Inflammatory macrophage (primary cell): ENCODE measurements around the gene TUBB3.
"Not testable (repeated sequence)": the region's sequence is repeated elsewhere in the genome, so short reads cannot be mapped to it uniquely, and the experiment has no call there.

Experiments used
- DNase-seq, 2 donors: peaks; one replicate each; pipeline ENCODE4 v3.0.0-alpha.2; 2020 to 2022

The TUBB3 gene

DNA sequence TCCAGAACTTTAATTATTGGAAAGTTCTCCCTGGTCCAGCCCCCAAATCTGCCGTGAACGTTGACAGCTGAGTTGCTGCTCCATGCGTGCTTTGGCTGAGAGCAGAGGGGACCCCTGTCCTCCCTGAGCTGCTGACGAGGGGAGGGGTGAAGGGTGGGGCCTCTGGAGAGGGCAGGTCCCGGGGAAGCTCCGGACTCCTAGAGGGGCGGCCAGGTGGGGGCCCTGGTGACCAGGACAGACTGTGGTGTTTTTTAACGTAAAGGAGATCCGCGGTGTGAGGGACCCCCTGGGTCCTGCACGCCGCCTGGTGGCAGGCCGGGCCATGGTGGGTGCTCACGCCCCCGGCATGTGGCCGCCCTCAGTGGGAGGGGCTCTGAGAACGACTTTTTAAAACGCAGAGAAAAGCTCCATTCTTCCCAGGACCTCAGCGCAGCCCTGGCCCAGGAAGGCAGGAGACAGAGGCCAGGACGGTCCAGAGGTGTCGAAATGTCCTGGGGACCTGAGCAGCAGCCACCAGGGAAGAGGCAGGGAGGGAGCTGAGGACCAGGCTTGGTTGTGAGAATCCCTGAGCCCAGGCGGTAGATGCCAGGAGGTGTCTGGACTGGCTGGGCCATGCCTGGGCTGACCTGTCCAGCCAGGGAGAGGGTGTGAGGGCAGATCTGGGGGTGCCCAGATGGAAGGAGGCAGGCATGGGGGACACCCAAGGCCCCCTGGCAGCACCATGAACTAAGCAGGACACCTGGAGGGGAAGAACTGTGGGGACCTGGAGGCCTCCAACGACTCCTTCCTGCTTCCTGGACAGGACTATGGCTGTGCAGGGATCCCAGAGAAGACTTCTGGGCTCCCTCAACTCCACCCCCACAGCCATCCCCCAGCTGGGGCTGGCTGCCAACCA is 4.4 kb upstream of the TUBB3 start, which contains the start of gene MC1R:
TSS of gene MC1R (plus strand) at position 410 of the 895 bp plus-strand sequence. CDS start at position 807, 397 bp downstream.
- DNase-seq, result no peak

DNA sequence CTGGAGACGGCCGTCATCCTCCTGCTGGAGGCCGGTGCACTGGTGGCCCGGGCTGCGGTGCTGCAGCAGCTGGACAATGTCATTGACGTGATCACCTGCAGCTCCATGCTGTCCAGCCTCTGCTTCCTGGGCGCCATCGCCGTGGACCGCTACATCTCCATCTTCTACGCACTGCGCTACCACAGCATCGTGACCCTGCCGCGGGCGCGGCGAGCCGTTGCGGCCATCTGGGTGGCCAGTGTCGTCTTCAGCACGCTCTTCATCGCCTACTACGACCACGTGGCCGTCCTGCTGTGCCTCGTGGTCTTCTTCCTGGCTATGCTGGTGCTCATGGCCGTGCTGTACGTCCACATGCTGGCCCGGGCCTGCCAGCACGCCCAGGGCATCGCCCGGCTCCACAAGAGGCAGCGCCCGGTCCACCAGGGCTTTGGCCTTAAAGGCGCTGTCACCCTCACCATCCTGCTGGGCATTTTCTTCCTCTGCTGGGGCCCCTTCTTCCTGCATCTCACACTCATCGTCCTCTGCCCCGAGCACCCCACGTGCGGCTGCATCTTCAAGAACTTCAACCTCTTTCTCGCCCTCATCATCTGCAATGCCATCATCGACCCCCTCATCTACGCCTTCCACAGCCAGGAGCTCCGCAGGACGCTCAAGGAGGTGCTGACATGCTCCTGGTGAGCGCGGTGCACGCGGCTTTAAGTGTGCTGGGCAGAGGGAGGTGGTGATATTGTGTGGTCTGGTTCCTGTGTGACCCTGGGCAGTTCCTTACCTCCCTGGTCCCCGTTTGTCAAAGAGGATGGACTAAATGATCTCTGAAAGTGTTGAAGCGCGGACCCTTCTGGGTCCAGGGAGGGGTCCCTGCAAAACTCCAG is 3.4 kb upstream of the TUBB3 start:
- DNase-seq, result no peak

DNA sequence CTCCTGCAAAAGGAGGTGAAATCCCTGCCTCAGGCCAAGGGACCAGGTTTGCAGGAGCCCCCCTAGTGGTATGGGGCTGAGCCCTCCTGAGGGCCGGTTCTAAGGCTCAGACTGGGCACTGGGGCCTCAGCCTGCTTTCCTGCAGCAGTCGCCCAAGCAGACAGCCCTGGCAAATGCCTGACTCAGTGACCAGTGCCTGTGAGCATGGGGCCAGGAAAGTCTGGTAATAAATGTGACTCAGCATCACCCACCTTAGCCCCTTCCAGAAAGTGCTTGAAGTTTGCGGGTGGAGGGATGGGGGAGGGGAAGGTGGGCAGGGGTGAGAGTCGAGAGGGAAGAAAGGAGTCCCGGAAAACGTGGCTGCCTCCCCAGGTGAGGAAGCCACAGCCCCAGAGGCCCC is 2.4 kb upstream of the TUBB3 start:
- peak in 1 of 2 donors; percentile 8 for DNase-seq

DNA sequence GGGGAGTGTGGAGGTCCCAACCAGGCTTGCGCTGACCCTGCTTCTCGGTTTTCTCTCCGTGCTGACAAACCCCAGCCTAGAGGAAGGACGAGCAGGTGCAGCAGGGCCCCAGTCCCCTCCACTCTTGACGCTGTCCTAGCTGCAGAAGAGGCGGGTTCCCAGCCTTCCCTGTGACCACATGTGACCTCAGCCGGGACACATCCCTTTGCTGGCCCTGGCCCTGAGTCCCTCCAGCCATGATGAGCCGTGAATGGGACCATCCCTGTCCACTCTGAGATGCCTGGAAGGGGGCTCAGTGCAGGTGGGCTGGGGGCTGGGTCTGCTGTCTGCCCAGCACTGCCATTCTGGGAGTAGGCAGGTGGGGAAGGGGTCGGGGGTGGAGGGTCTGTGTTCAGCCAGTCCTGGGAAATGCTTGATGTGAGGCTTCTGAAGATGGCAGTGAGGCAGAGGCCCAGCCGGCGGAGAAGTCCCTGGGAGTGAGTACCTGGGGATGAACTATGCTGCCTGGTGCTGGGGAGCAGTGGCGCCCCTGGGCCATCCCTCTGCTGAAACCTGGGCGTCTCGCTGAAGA is 1.9 kb upstream of the TUBB3 start:
- DNase-seq, result peak in 1 of 2 donors; percentile 32

DNA sequence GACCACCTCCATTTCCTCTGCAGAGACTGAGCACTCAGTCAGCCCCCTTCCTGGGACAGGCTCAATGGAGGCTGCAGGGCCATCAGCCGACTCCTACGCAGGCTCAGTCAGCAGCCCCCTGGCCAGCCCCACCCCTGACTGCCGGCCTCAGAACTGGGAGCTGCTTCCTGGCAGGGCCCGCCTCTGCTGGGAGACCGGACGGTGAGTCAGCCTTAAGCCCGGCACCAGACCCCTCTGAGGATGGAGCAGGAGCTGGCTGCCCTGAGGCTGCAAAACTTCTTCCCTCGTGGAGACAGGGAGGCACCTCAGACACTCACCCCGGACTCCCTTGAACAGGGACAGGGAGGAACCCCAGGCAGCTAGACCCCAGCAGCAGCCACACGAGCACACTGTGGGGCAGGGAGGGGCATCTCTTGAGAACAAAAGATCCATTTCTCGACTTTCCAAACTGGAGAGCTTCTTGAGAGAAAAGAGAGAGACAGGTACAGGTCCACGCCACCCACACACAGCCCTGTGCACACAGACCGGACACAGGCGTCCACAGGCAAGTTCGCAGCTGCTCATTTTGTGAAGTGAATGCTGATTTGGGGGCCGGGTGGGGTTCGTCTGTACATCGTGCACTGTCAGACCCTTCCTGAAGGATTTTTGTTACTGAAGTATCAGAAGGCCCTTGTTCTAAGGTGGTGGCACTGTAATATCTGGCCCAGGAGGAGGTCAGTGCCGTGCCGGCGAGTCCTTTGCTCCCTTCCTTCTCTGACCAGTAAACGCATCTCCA is 1.3 kb upstream of the TUBB3 start:
- peak; percentile 44 to 65 for DNase-seq

DNA sequence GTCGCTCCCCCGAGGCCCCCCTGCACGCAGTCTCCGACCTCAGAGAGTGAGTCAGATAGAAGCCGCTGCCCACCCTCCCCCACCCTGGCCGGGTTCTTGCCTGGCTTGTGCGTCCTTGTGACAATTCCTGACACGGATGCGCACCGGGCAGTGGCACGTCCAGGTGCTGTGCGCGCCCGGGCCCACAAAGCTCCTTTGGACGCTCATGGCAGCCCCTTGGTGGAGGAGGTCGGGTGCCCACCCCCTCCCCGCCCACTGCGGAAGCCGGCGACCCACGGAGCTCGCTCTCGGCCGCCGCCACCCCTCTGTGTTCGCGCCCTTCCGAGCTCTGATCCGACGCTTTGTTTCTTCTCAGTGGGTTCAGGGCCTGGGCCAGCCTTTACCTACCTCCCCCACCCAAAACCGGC is 662 bp upstream of the TUBB3 start:
- DNase-seq, result peak in 1 of 2 donors; percentile 34

DNA sequence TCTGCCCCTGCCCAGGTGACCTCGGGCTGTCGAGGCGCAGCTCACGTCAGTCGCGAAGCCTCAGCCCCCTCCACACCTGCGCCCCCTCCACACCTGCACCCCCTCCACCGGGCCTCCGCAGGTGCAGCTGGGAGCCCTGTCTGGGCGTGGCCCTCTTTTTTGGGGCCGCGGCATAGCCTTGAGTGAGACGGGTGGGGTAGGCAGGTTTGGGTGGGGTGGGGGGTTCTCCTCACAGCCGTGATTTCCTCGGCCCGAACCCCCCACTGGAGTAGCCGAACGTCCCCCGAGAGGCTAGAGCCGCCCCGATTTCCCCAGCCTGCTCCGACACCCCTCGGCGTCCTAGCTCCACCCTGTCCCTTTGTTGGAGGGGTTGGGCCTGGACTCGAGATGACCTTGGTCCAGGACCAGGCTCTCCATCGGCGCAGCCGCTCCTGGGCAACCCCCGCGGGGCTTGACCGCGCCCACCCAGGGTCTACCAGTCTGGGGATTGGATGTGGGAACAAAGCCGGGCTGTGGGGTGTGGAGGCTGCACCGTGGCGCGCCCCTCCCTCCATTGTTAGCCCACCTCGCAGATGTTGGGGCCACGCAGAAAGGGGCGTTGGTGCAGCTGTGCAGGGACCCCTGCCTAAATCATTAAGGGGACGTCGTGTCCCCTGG is 626 bp downstream of the TUBB3 start:
- no peak for DNase-seq

DNA sequence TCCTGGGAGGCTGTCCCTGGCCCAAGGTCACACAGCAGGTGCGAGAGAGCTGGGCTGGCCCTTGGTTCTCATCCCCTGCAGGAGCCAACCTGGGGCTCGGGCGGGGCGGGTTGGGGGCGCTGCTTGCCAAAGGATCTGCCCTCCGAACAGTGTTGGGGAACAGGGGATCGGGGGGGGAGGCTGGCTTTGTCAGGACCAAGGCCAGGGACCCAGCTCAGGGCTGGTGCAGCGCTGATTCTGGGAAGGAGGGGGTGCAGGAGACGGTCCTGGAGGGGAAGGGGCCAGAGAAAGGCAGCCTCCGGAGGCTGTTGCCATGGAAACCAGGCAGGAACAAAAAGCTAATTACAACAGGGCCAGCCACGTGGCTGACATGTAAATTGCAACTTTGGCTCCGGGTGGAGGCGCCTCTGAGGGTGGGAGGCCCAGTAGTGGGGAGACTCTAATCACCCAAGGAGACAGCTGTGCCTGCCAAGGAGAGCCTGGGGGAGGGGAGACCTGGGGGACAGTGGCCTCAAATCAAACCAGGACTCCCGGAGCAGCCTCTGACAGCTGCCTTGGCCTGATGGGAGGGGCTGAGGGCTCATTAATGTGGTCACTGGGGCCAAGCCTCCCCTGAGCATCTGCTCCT is 1.3 kb downstream of the TUBB3 start:
- peak in 1 of 2 donors; percentile 27 for DNase-seq

DNA sequence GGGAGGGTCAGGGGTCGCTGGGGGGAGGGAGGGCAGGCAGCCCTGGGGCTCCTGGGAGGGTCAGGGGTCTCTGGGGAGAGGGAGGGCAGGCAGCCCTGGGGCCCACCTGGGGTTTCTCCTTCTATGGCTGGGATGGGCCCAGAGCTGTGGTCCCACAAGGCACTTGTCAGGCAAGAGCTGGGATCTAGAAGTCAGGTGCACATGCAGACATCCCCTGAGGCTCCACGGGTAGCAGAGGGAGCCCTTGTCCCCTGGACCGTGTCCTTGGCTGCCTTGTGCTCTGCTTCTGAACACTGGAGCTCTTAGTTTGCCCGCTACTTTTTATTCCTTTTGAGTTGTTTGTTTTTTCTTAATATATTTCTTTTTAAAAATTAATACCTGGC is 1.8 kb downstream of the TUBB3 start:
- DNase-seq, result no peak

DNA sequence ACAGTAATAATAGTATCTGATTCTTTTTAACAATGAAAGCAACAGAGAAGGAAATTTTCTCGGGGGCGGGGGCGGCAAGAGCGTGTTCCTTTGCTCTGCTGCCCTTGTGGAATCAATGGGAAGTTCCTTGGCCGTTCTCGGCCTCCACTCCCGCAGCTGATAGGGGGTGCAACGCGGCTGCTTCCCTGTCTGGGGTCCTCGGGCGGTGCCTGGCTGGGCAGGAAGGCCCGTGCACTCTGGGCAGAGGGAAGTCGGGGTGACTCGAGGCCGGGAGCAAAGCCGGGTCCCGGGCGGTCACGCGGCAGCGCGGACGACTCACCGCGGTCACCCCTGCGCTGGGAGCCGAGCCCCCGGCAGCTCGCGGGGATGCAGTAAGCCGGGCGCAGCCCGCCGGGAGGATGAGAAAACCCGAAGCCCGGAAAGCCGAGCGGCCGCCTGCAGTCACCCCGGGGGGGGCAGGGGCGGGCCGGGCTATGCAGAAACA is 2.5 kb downstream of the TUBB3 start:
- DNase-seq, result peak in 1 of 2 donors; percentile 71

DNA sequence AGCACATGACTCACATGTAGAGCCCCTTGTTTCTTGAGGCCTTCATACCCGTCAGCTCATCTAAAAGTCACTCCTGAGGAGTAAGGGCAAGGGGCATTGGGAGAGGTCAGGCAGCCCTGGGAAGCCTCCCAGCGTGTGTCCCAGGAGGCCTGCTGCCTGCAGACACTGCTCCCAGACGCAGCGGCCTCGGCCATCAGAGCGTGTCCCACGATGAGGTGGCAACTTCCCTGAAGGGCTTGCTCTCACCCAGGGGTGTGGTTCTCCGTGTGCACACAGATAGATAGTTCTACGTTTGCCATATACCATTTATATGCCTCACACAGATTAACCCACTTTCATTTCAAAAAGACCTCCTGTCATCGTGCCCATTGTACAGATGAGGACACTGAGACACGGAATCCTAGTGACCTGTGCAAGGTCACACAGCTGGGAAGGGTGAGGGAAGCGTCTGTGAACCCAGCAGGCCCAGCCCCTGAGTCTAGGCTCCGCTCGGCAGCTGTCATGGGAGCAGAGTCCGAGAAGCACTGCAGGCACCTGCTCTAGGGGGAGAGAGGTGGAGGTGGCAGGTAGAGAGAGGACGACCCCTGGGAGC is 8.3 kb downstream of the TUBB3 start:
- DNase-seq, result no peak

DNA sequence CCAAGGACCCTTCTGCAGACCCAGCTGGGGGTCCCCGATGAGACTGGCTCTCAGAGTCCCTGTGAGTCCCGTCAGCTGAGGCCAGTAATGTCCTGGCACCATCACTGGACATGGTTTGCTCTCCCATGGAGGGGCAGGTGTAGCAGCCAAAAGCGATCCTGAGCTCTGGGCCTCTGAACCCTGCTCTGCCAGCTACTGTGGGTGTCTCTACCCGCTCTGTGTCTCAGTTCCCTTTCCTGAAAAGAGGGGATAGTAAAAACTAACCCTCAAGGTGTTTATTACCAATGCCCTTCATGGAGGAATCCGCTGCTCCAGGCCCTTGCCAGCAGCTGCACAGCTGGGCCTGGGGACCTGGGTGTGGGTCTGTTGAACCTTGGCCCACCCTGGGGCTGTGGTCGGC is 8.8 kb downstream of the TUBB3 start:
- DNase-seq, result no peak

DNA sequence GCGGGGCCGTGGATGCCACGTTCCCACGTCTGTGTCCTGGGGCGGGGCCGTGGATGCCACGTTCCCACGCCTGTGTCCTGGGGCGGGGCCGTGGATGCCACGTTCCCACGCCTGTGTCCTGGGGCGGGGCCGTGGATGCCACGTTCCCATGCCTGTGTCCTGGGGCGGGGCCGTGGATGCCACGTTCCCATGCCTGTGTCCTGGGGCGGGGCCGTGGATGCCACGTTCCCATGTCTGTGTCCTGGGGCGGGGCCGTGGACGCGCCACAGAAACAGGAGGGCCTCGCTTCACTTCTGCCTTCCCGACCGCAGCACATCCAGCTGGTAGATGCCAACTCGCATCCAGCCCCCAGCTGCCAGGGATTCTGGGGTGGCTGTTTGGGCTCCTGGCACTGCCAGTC is 10.9 kb downstream of the TUBB3 start:
- DNase-seq, result not testable (repeated sequence)

DNA sequence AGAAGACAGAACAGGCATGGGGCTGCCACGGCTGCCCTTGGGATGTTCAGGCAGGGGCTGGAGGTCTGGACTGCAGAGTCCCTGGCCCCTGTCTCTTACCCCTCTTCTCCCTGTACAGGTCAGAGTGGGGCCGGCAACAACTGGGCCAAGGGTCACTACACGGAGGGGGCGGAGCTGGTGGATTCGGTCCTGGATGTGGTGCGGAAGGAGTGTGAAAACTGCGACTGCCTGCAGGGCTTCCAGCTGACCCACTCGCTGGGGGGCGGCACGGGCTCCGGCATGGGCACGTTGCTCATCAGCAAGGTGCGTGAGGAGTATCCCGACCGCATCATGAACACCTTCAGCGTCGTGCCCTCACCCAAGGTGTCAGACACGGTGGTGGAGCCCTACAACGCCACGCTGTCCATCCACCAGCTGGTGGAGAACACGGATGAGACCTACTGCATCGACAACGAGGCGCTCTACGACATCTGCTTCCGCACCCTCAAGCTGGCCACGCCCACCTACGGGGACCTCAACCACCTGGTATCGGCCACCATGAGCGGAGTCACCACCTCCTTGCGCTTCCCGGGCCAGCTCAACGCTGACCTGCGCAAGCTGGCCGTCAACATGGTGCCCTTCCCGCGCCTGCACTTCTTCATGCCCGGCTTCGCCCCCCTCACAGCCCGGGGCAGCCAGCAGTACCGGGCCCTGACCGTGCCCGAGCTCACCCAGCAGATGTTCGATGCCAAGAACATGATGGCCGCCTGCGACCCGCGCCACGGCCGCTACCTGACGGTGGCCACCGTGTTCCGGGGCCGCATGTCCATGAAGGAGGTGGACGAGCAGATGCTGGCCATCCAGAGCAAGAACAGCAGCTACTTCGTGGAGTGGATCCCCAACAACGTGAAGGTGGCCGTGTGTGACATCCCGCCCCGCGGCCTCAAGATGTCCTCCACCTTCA is 11.7 kb downstream of the TUBB3 start:
- no peak for DNase-seq

DNA sequence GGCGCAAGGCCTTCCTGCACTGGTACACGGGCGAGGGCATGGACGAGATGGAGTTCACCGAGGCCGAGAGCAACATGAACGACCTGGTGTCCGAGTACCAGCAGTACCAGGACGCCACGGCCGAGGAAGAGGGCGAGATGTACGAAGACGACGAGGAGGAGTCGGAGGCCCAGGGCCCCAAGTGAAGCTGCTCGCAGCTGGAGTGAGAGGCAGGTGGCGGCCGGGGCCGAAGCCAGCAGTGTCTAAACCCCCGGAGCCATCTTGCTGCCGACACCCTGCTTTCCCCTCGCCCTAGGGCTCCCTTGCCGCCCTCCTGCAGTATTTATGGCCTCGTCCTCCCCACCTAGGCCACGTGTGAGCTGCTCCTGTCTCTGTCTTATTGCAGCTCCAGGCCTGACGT is 12.5 kb downstream of the TUBB3 start:
- not testable (repeated sequence) for DNase-seq

DNA sequence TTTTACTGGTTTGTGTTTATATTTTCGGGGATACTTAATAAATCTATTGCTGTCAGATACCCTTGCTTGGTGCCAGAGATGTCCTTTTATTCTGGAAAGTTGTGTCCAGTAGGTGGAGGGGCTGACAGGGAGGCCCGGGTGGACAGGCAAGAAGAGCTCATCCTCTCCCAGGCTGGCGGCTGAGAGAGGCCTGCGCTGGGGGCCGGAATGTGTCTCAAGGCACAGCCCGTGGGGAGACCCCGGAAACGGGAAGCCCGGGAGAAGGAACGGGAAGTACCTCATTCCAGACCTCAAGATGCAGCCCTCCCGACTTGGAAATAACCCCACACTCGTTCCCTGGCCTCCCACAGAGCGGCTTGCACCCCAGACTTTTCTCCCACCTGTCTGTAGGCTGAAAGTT is 12.9 kb downstream of the TUBB3 start:
- no peak for DNase-seq

DNA sequence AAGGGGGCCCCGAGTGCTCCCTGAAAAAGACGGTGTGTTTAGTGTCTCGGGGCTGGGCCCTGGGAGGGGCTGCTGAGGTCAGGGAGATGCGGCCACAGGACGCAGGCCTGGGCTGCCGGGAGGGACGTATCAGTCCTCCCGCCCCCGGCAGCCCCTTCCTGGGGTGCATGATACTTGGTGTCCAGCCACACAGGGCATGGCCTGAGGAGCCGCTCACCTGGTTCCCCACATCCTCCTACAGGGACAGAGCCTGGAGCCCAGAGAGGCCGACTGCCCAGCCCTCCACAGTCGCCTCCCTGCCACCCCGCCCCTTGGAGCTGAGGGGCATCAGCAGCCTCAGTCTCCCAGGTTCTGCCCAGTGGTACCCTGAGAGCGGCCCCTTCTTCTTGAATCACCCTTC is 13.4 kb downstream of the TUBB3 start:
- no peak for DNase-seq

DNA sequence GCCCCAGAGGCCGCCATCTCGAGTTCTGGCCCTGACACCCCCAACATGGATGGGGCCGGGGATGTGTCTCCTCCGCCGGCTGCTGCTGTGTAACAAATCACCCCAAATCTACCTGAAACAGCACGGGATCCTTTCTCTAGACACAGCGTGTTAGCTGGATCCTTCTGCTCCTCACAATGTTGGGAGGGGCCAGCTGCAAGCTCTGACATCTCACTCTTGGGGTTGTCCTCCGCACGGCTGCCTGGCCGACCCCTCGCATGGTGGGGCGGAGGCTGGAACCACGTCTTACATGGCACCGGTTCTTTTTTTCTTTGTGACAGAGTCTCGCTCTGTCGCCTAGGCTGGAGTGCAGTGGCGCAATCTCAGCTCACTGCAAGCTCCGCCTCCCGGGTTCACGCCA is 13.8 kb downstream of the TUBB3 start:
- DNase-seq, result no peak

DNA sequence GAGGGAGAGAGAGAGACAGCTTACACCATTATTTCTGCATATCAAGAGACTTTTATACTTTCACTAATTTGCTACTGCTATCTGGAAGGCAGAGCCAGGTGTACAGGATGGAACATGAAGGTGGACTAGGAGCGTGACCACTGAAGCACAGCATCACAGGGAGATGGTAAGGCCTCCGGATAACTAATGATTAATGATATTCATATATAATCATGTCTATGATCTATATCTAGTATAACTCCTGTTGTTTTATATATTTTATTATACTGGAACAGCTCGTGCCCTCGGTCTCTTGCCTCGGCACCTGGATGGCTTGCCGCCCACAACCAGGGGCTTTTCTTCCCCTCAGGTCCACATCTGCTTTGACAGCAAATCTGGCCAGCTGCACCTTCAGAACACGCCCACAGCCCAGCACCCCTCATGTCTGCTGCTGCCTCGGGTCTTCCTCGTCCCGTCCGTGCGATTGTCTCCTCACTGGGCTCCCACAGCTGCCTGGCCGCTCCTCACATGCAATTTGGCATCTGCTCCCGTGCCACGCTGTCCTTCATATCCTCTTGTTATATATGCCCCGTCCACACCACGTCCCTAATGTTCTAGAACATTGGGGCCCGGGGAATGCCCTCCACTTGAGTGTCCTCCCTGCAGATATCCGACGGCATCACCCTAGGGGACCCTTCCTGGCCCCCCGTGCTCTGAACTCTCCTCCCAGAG is 15.2 kb downstream of the TUBB3 start:
- no peak for DNase-seq
